HEK293T (cell line): ENCODE measurements around the gene PLA2G4B.

Source experiments
- CTCF ChIA-PET: fragments of 350-600 bp; formaldehyde crosslinking; extraction: SDS; loops from one replicate; lab custom pipeline; 2021; ENCODE audit warnings: antibody characterized with exemption, inconsistent platforms; lab: Yijun Ruan, JAX
- POLR2A ChIA-PET: fragments of 350-600 bp; formaldehyde crosslinking; extraction: SDS; loops from one replicate; lab custom pipeline; 2020; ENCODE audit warnings: antibody characterized with exemption, inconsistent platforms; lab: Yijun Ruan, JAX
- DNase-seq: peaks from one replicate; pipeline ENCODE4 v3.0.0; 2012; ENCODE audit warnings: mixed read lengths; ENCODE audit errors: extremely low spot score
- ARNT ChIP-seq: fragments of 450-650 bp; IDR thresholded peaks from 2 replicates; pipeline ENCODE4 v1.6.1; 2017; ENCODE audit warnings: mild to moderate bottlenecking
- BHLHE40 ChIP-seq: fragments of 450-650 bp; IDR thresholded peaks from 2 replicates; pipeline ENCODE4 v1.6.1; 2016; ENCODE audit warnings: mild to moderate bottlenecking, moderate library complexity, borderline replicate concordance
- CTBP1 ChIP-seq: fragments of 450-650 bp; IDR thresholded peaks from 2 replicates; pipeline ENCODE4 v1.6.1; 2016; ENCODE audit warnings: borderline replicate concordance
- ELF4 ChIP-seq: fragments of 450-650 bp; IDR thresholded peaks from 2 replicates; pipeline ENCODE4 v1.6.1; 2017; ENCODE audit warnings: antibody characterized with exemption
- FOXA1 ChIP-seq: fragments of 450-650 bp; IDR thresholded peaks from 2 replicates; pipeline ENCODE4 v1.6.1; 2016; ENCODE audit warnings: mild to moderate bottlenecking
- FOXK2 ChIP-seq: fragments of 450-650 bp; IDR thresholded peaks from 2 replicates; pipeline ENCODE4 v1.6.1; 2016; ENCODE audit warnings: mild to moderate bottlenecking
- FOXM1 ChIP-seq: fragments of 450-650 bp; IDR thresholded peaks from 2 replicates; pipeline ENCODE4 v1.6.1; 2017; ENCODE audit warnings: mild to moderate bottlenecking, borderline replicate concordance
- HDGF ChIP-seq: fragments of 450-650 bp; IDR thresholded peaks from 2 replicates; pipeline ENCODE4 v1.6.1; 2017; ENCODE audit warnings: antibody characterized with exemption, borderline replicate concordance
- L3MBTL2 ChIP-seq: fragments of 450-650 bp; conservative IDR thresholded peaks from 2 replicates; pipeline ENCODE4 v1.6.1; 2016; ENCODE audit warnings: mild to moderate bottlenecking
- LEF1 ChIP-seq: fragments of 450-650 bp; IDR thresholded peaks from 2 replicates; pipeline ENCODE4 v1.6.1; 2017; ENCODE audit warnings: mild to moderate bottlenecking, borderline replicate concordance
- NFRKB ChIP-seq: fragments of 450-650 bp; IDR thresholded peaks from 2 replicates; pipeline ENCODE4 v1.6.1; 2016; ENCODE audit warnings: mild to moderate bottlenecking, moderate library complexity
- PKNOX1 ChIP-seq: fragments of 450-650 bp; IDR thresholded peaks from 2 replicates; pipeline ENCODE4 v1.6.1; 2016
- SP1 ChIP-seq: fragments of 450-650 bp; IDR thresholded peaks from 2 replicates; pipeline ENCODE4 v1.6.1; 2017
- SUZ12 ChIP-seq: fragments of 450-650 bp; IDR thresholded peaks from 2 replicates; pipeline ENCODE4 v1.6.1; 2016; ENCODE audit warnings: mild to moderate bottlenecking
- TARDBP ChIP-seq: fragments of 450-650 bp; IDR thresholded peaks from 2 replicates; pipeline ENCODE4 v1.6.1; 2016
- ZNF384 ChIP-seq: fragments of 450-650 bp; IDR thresholded peaks from 2 replicates; pipeline ENCODE4 v1.6.1; 2016

Gene PLA2G4B

GRCh38 chr15:41850482-41851166 lies 12.0 kb downstream of the PLA2G4B start:
- DNase-seq = no peak
- ChIA-PET POLR2A (interaction anchor here (1.1 kb wide), 1 partner anchor 19 kb away, joined by 3 read pairs; no protein-coding TSS in a partner anchor), CTCF (no interaction called here)
- TF ChIP-seq FOXK2 = no peak
- TF ChIP-seq CTBP1 = no peak
- no peak for TF ChIP-seq LEF1
- no peak for TF ChIP-seq HDGF
- no peak for TF ChIP-seq FOXA1
- TF ChIP-seq ARNT = no peak
- TF ChIP-seq L3MBTL2 = no peak
- TF ChIP-seq ZNF384 = no peak
- TF ChIP-seq SUZ12 = no peak
- TF ChIP-seq NFRKB = no peak
- no peak for TF ChIP-seq SP1
- TF ChIP-seq PKNOX1 = no peak
- TF ChIP-seq ELF4 = no peak
- TF ChIP-seq FOXM1 = no peak
- TF ChIP-seq BHLHE40 = no peak

- TF ChIP-seq FOXA1 (no peak), LEF1 (no peak), PKNOX1 (no peak), CTBP1 (no peak), ZNF384 (no peak), FOXM1 (no peak), SP1 (no peak), ELF4 (no peak)
- ChIA-PET POLR2A (interaction anchor here (1.1 kb wide), 1 partner anchor 19 kb away, joined by 3 read pairs; no protein-coding TSS in a partner anchor), CTCF (no interaction called here)
- DNase-seq = no peak
Observed at GRCh38 chr15:41851167-41851523, 12.5 kb downstream of the PLA2G4B start.

GRCh38 chr15:41851755-41852370 lies 13.2 kb downstream of the PLA2G4B start:
- DNase-seq = no peak
- ChIA-PET POLR2A (interaction anchor here (1.1 kb wide), 1 partner anchor 18 kb away, joined by 3 read pairs; no protein-coding TSS in a partner anchor), CTCF (no interaction called here)
- TF ChIP-seq FOXM1 (no peak), CTBP1 (no peak), TARDBP (no peak), FOXK2 (no peak), LEF1 (no peak), FOXA1 (no peak), PKNOX1 (no peak), NFRKB (no peak), ELF4 (no peak), SUZ12 (no peak)

GRCh38 chr15:41852736-41853590 lies 14.3 kb downstream of the PLA2G4B start:
- ChIA-PET CTCF (no interaction called here), POLR2A (no interaction called here)
- no peak for DNase-seq
- no peak for TF ChIP-seq FOXM1
- no peak for TF ChIP-seq ELF4
- no peak for TF ChIP-seq PKNOX1
- TF ChIP-seq FOXK2 = no peak
- TF ChIP-seq FOXA1 = no peak
- no peak for TF ChIP-seq ZNF384
- no peak for TF ChIP-seq L3MBTL2
- no peak for TF ChIP-seq CTBP1
- TF ChIP-seq BHLHE40 = no peak
- TF ChIP-seq ARNT = no peak
- no peak for TF ChIP-seq NFRKB
- no peak for TF ChIP-seq SP1
- TF ChIP-seq TARDBP = no peak
- TF ChIP-seq HDGF = no peak
- no peak for TF ChIP-seq SUZ12
- TF ChIP-seq LEF1 = no peak

GRCh38 chr15:41853831-41854230 lies 15.2 kb downstream of the PLA2G4B start:
- ChIA-PET POLR2A (no interaction called here), CTCF (no interaction called here)
- TF ChIP-seq SP1 (no peak), TARDBP (no peak), FOXK2 (no peak), ELF4 (no peak), LEF1 (no peak), BHLHE40 (no peak), HDGF (no peak), FOXA1 (no peak), ZNF384 (no peak), SUZ12 (no peak), FOXM1 (no peak), NFRKB (no peak), PKNOX1 (no peak), ARNT (no peak), CTBP1 (no peak), L3MBTL2 (no peak)
- no peak for DNase-seq
